SK-N-SH treated with all-trans-retinoic acid at 6 μM for 48 hours (cell line): Measurements from ENCODE around the gene EFCAB13.
"Not testable (repeated sequence)": the region's sequence is repeated elsewhere in the genome, so short reads cannot be mapped to it uniquely, and the experiment has no call there.

Experiments used
- CREB5 ChIP-seq: fragments of 250-450 bp; sonication (Bioruptor Pico); IDR thresholded peaks from 2 replicates; pipeline ENCODE4 v1.5.1; 2020; ENCODE audit warnings: low read depth, mild to moderate bottlenecking, moderate library complexity
- CSDC2 ChIP-seq: fragments of 250-450 bp; sonication (Bioruptor Pico); IDR thresholded peaks from 2 replicates; pipeline ENCODE4 v1.5.0; 2020; ENCODE audit warnings: mild to moderate bottlenecking, moderate library complexity
- RARB ChIP-seq: fragments of 250-450 bp; sonication (Bioruptor Pico); IDR thresholded peaks from 2 replicates; pipeline ENCODE4 v1.8.0; 2021; ENCODE audit warnings: mild to moderate bottlenecking, moderate library complexity
- TCF4 ChIP-seq: fragments of 250-450 bp; sonication (Bioruptor Pico); IDR thresholded peaks from 2 replicates; pipeline ENCODE4 v1.8.0; 2021; ENCODE audit warnings: mild to moderate bottlenecking, moderate library complexity, borderline replicate concordance
- ZFP3 ChIP-seq: fragments of 250-450 bp; sonication (Bioruptor Pico); IDR thresholded peaks from 2 replicates; pipeline ENCODE4 v1.5.0; 2020; ENCODE audit warnings: mild to moderate bottlenecking, moderate library complexity
- ZFP30 ChIP-seq: fragments of 450-650 bp; formaldehyde crosslinking; IDR thresholded peaks from 2 replicates; pipeline ENCODE4 v1.5.0; 2022; ENCODE audit warnings: mild to moderate bottlenecking, moderate library complexity
- TF ChIP-seq, protein P1 (sequence below): fragments of 250-450 bp; sonication (Bioruptor Pico); IDR thresholded peaks from 2 replicates; pipeline ENCODE4 v1.8.0; 2020; ENCODE audit warnings: mild to moderate bottlenecking, moderate library complexity, borderline replicate concordance
- TF ChIP-seq, protein P2 (sequence below): fragments of 250-450 bp; sonication (Bioruptor Pico); IDR thresholded peaks from 2 replicates; pipeline ENCODE4 v1.5.0; 2020; ENCODE audit warnings: mild to moderate bottlenecking, moderate library complexity

DNA sequence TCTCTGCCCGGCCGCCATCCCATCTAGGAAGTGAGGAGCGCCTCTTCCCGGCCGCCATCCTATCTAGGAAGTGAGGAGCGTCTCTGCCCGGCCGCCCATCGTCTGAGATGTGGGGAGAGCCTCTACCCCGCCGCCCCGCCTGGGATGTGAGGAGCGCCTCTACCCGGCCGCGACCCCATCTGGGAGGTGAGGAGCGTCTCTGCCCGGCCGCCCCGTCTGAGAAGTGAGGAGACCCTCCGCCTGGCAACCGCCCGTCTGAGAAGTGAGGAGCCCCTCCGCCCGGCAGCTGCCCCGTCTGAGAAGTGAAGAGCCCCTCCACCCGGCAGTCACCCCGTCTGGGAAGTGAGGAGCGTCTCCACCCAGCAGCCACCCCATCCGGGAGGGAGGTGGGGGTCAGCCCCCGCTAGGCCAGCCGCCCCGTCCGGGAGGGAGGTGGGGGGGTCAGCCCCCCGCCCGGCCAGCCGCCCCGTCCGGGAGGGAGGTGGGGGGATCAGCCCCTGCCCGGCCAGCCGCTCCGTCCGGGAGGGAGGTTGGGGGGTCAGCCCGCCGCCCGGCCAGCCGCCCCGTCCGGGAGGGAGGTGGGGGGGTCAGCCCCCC, 73.9 kb downstream of the EFCAB13 start:
- not testable (repeated sequence) for TF ChIP-seq ZFP3 (CRISPR knock-in tag); CSDC2 (CRISPR knock-in tag); TCF4 (CRISPR knock-in tag); ZFP30 (CRISPR knock-in tag); CREB5; RARB
- TF ChIP-seq, protein P1, sequence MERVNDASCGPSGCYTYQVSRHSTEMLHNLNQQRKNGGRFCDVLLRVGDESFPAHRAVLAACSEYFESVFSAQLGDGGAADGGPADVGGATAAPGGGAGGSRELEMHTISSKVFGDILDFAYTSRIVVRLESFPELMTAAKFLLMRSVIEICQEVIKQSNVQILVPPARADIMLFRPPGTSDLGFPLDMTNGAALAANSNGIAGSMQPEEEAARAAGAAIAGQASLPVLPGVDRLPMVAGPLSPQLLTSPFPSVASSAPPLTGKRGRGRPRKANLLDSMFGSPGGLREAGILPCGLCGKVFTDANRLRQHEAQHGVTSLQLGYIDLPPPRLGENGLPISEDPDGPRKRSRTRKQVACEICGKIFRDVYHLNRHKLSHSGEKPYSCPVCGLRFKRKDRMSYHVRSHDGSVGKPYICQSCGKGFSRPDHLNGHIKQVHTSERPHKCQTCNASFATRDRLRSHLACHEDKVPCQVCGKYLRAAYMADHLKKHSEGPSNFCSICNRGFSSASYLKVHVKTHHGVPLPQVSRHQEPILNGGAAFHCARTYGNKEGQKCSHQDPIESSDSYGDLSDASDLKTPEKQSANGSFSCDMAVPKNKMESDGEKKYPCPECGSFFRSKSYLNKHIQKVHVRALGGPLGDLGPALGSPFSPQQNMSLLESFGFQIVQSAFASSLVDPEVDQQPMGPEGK (CRISPR knock-in tag), result not testable (repeated sequence)
- TF ChIP-seq, protein P2, sequence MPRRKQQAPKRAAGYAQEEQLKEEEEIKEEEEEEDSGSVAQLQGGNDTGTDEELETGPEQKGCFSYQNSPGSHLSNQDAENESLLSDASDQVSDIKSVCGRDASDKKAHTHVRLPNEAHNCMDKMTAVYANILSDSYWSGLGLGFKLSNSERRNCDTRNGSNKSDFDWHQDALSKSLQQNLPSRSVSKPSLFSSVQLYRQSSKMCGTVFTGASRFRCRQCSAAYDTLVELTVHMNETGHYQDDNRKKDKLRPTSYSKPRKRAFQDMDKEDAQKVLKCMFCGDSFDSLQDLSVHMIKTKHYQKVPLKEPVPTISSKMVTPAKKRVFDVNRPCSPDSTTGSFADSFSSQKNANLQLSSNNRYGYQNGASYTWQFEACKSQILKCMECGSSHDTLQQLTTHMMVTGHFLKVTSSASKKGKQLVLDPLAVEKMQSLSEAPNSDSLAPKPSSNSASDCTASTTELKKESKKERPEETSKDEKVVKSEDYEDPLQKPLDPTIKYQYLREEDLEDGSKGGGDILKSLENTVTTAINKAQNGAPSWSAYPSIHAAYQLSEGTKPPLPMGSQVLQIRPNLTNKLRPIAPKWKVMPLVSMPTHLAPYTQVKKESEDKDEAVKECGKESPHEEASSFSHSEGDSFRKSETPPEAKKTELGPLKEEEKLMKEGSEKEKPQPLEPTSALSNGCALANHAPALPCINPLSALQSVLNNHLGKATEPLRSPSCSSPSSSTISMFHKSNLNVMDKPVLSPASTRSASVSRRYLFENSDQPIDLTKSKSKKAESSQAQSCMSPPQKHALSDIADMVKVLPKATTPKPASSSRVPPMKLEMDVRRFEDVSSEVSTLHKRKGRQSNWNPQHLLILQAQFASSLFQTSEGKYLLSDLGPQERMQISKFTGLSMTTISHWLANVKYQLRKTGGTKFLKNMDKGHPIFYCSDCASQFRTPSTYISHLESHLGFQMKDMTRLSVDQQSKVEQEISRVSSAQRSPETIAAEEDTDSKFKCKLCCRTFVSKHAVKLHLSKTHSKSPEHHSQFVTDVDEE, result not testable (repeated sequence)
